Muscle layer of colon (tissue), 2 donors: Measurements from ENCODE around the gene DNMT3B.

Source experiments
- H3K27ac ChIP-seq: one replicate; pipeline ENCODE4 v1.7.0; 2013; ENCODE audit warnings: low read depth, mild to moderate bottlenecking, low read length, moderate library complexity
- H3K27me3 ChIP-seq, 2 donors: one replicate each; pipeline ENCODE4 v1.7.0; 2013; ENCODE audit warnings: low read length in 2 of 2, mild to moderate bottlenecking in 2 of 2; ENCODE audit not compliant: insufficient read depth in 2 of 2, control insufficient read depth in 1 of 2
- H3K36me3 ChIP-seq: one replicate; pipeline ENCODE4 v1.7.0; 2013; ENCODE audit warnings: mild to moderate bottlenecking, low read length; ENCODE audit not compliant: insufficient read depth
- H3K4me1 ChIP-seq: one replicate; pipeline ENCODE4 v1.7.0; 2013; ENCODE audit warnings: mild to moderate bottlenecking, low read length; ENCODE audit not compliant: insufficient read depth
- H3K4me3 ChIP-seq, 2 donors: one replicate each; pipeline ENCODE4 v1.7.0; 2013; ENCODE audit warnings: low read length in 2 of 2, low read depth in 1 of 2, mild to moderate bottlenecking in 1 of 2, moderate library complexity in 1 of 2
- H3K9ac ChIP-seq: one replicate; pipeline ENCODE4 v1.7.0; 2013; ENCODE audit warnings: low read length
- H3K9me3 ChIP-seq: one replicate; pipeline ENCODE4 v1.7.0; 2013; ENCODE audit warnings: mild to moderate bottlenecking, low read length
- donor health status: abdominal sarcoma.
- donor health status: Adenocarcinoma of cecum.

Gene DNMT3B

GRCh38 chr20:32849577-32849976 lies 87.4 kb downstream of the DNMT3B start:
- no peak overlapping the region for H3K4me3 ChIP-seq
- H3K27me3 ChIP-seq: no peaks in the 10 kb centered on the region
- peaks cover 43% of the 10 kb centered on the region for H3K36me3 ChIP-seq
- peaks cover 8% of the 10 kb centered on the region for H3K4me1 ChIP-seq
- no peak overlapping the region for H3K27ac ChIP-seq
- H3K9me3 ChIP-seq: no peaks in the 10 kb centered on the region
- no peak overlapping the region for H3K9ac ChIP-seq

- Histone ChIP-seq H3K9ac (no peak overlapping the region), H3K27ac (no peak overlapping the region), H3K4me3 (no peak overlapping the region), H3K27me3 (no peaks in the 10 kb centered on the region), H3K4me1 (peaks cover 6% of the 10 kb centered on the region), H3K36me3 (peaks cover 16% of the 10 kb centered on the region), H3K9me3 (no peaks in the 10 kb centered on the region)
These were observed 93.2 kb downstream of the DNMT3B start for GRCh38 chr20:32855387-32855786.

- Histone ChIP-seq H3K9me3 (no peaks in the 10 kb centered on the region), H3K27ac (no peak overlapping the region), H3K36me3 (peaks cover 6% of the 10 kb centered on the region), H3K4me3 (no peak overlapping the region), H3K27me3 (no peaks in the 10 kb centered on the region), H3K9ac (no peak overlapping the region), H3K4me1 (peaks cover 6% of the 10 kb centered on the region)
These were observed 96.0 kb downstream of the DNMT3B start for GRCh38 chr20:32858189-32858588.
